Stimulated activated naive CD4-positive, alpha-beta T cell (primary cell): Measurements from ENCODE around the gene PCNX2.
"Not testable (repeated sequence)": the region's sequence is repeated elsewhere in the genome, so short reads cannot be mapped to it uniquely, and the experiment has no call there.

ENCODE experiments used
- DNase-seq, 6 experiments: peaks; one replicate each; lab custom pipeline; 2025; lab: John Stamatoyannopoulos, UW

PCNX2 gene

DNA sequence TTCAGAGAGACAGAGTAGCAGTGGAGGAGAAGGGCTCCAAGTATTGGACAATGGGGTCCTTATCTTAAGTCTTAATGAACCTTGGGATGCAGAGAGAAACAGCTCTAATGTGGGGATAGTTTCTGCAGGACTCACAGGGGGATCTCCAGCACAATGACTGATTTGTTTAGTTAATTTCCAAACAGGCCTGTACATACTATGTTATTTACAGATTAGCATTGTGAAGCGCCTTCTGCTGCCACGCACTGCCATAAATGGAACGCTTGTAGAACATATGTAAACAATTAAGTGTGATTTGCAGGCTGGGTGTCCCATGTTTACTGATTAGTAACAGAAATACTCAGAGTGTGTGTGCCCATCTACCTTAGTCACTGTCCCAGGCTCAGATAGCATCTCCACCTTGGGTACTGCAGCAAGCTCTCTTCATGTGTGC is 289.0 kb downstream of the PCNX2 start:
- DNase-seq, result no peak

DNA sequence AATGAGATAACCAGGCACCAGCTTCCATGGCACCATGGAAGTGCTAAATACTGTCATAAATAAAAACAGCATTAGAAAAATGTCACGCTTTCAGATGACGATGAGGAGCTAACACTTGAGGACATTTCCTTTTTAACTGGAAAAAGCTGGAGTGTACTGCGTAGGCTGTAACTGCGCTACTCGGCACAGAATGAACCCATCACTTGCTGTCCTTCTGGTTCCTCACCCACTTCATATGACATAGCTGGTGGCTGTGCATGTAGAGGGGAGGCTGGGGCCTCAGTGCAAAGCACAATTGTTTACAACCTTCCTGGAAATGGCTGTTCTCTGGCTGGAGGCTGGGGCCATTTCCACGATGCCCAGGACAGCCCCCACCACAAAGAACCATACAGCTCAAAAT is 289.4 kb downstream of the PCNX2 start:
- DNase-seq, result no peak

GRCh38 chr1:233005703-233006102 is 289.8 kb downstream of the PCNX2 start:
- no peak for DNase-seq

DNA sequence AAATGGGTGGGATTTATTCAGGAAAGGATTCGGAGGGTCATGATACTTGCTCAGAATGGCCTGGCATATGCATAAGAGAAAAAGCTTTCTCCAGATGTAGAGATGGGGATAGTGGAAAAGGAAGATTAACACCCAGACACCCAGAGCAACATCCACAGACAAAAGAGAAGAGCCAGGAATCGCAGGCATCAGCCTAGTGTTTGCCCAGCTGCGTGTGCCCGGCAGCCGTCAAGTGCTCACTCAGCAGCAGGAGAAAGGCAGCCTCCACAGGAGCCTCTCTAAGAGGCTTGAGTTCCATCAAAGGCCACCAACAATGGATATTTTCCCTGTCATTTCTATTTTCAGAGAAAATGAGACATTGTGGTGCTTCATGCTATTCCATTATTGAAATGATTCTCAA is 290.4 kb downstream of the PCNX2 start:
- DNase-seq, result no peak

DNA sequence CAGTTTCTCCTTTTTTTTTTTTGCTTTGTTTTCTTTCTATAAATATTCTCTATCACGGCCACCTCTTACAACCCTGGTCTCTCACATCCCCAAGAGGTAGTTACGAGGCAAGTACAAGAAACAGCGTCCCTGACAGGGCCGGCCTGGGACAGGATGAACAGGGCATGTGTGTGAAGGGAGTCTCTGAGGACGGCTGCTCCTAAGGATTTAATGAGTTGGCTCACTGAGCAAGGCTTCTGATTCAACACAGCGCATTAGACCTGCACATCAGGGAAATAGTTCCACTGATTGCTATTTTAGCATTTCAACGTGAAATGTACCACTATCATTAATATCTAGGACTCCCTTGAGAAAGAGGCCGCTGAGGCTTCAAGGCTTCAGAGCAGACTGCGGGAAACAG is 291.1 kb downstream of the PCNX2 start:
- no peak for DNase-seq

GRCh38 chr1:233003638-233004037 is 291.9 kb downstream of the PCNX2 start:
- DNase-seq, result not testable (repeated sequence)

GRCh38 chr1:232999956-233000625 is 295.4 kb downstream of the PCNX2 start:
- no peak for DNase-seq

DNA sequence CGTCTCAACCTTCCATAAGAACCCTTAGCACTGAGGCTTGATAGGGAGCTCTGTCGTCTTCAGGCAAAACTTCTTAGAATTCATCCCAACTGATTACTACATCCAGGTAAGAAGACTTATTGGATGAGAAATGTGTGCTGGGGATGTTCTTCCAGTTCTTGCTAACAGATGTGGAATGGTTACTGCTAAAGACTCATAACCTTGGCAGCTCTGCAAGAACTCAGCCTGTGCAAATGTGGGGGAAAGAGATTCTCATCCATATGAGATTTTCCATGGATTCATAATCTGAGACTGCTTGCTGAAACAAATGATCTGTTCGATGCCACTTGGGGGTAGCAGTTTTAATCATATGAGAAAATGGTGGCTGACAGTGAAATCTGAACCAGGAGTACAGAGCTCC is 296.9 kb downstream of the PCNX2 start:
- no peak for DNase-seq

GRCh38 chr1:232998138-232998537 is 297.4 kb downstream of the PCNX2 start:
- no peak for DNase-seq

DNA sequence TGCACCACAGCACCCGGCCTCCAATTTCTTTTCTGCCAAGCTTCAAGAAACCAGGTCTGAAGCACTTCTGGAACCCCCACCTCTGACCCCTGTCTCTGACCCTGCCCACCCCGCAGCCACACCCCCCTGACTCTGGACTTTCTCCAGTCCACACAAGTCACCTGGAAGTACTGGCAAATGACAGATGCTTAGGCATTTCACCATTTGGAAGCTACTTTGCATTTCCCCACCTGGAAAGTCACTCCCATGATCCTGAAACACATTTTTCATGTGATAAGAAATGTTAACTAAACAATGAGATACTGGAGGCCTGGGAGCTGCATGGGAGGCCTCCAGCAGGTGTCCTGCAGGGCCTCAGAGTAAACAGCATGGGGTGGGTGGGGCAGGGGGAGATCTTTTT is 299.4 kb downstream of the PCNX2 start:
- DNase-seq, result no peak

GRCh38 chr1:232995189-232995588 is 300.3 kb downstream of the PCNX2 start:
- no peak for DNase-seq

- no peak for DNase-seq
These were observed 302.0 kb downstream of the PCNX2 start for GRCh38 chr1:232993555-232993954.

GRCh38 chr1:232992227-232992626 is 303.3 kb downstream of the PCNX2 start:
- DNase-seq, result no peak

- no peak for DNase-seq
These were observed 304.3 kb downstream of the PCNX2 start for GRCh38 chr1:232991238-232991637.

GRCh38 chr1:232990176-232991128 is 305.1 kb downstream of the PCNX2 start:
- DNase-seq, result no peak

GRCh38 chr1:232988572-232989040 is 306.9 kb downstream of the PCNX2 start:
- DNase-seq, result no peak

DNA sequence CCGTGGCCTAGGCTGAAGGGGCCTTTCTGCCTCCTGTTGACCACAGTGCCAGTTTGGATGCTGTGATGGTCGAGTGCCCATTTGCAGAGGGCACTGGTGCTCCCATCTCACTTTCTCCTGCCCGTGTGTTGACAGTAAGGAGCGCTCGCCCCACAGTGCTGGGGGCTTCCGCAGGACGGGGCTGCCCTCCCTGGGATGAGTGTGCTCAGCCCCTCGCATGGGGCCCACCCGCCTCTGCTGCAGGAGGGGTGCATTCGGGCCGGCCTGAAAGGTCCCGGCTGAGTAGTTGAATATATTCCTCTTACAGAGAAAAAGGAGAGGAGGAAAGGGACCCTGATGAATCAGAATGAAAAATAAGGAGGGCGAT is 307.8 kb downstream of the PCNX2 start:
- no peak for DNase-seq

DNA sequence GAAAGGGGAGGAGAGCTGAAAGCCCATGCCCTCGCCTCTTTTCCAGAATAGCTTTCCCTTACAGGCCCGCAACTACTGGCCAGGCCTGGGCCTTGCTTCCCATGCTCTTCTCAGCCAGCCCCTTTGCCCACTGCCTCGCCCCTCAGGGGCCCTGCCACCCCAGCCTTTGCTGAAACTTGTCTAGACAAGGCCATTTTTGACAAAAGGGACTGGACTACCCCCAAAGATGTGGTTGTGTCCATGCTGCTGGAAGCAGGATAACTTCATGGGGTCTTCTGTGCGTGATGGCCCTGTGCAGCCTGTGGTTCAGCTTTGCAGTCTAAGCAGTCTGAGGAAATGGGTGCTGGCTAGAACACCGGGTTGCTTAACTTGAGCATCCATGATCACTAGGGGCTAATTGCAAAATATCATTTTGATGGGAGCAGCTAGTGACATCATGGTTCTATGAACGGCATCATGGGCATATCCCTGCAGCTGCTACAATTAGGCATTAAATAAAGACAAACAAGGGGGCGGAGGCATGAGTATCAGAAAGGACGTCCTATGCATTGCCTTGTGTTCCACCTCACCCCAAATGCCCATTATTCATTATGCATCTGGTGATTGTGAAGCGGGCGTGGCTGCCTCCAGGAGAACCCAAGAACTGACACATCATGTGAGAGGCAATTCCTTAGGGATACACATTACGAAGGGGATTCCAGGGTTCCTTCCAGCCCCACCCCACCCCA is 308.3 kb downstream of the PCNX2 start:
- no peak for DNase-seq

DNA sequence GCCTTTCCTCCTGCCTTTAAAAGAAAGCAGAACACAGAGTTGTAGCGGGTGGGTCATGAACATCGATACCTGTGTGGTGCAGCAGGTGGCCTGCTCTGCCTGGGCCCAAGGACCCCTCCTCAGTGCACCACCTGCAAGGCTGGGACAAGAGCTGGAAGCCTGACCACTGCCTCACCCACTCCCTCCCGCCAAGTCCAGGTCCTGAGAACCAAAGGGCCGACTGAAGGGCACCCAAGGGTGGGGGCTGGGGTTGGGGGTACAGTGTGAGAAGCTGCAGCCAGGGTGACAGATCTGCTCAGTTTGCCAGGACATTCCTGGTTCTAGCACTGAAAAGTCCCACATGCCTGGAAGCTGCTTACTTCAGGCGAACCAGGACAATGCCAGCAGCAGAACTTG is 309.0 kb downstream of the PCNX2 start:
- no peak for DNase-seq

DNA sequence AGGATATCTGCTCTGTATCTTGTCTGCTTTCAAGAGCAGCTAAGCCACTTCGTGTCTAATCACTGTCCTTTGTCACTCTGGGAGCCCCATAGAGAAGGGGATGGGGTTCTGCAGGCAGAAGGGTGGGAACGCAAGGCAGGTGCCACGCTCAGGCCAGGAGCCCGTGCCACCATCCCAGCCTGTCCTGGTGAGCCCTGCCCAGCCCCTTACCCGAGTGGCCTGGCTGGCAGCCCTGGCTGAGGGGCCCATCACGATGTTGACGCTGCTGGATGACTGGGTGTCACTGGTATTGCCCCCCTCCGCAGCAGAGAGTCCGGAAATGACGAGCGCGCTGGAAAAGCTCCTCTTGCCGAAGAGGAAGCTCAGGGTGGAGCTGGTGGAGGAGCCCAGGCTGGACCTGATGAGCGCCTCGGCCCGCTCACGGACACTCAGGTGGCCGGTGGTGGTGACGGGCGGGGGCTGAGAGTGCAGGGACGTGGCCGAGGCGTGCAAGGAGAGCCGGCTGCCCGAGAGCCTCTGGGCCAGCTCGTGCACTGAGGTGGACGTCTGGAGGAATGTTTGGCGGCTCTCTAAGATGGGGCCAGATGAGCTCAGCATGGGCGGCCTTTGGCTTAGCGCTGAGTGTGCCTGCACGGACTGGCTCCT is 309.5 kb downstream of the PCNX2 start:
- no peak for DNase-seq

GRCh38 chr1:232984577-232985425 is 310.7 kb downstream of the PCNX2 start:
- DNase-seq, result no peak
